ENCODE results near the gene PSG1.
"Not testable (repeated sequence)": the region's sequence is repeated elsewhere in the genome, so short reads cannot be mapped to it uniquely, and the experiment has no call there.

Gene PSG1

DNA sequence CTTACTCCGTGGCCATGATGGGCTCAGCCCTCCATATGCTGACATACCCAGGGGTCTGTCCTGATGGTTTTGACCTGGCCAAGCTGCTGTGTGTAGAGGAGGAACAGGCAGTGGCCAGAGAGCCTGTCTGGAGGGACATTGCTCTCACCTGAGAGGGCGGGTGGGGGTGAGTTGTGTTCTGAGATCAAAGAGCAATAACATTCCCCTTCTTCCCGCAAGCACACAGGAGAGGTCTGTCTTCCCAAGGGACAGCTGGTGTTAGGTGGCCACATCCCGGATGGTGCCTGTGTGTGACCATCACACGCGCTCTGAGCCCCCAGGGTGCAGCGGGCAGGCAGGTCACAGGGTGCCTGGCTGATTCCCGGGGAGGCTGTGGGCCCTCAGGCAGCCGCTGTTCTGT, 1.1 kb upstream of the PSG1 start:
- DNase-seq, result not testable (repeated sequence)

- not testable (repeated sequence) for DNase-seq
These were observed 2.9 kb downstream of the PSG1 start for GRCh38 chr19:42876596-42876995.

- DNase-seq, result not testable (repeated sequence)
These were observed 3.6 kb downstream of the PSG1 start for GRCh38 chr19:42875881-42876280.

DNA sequence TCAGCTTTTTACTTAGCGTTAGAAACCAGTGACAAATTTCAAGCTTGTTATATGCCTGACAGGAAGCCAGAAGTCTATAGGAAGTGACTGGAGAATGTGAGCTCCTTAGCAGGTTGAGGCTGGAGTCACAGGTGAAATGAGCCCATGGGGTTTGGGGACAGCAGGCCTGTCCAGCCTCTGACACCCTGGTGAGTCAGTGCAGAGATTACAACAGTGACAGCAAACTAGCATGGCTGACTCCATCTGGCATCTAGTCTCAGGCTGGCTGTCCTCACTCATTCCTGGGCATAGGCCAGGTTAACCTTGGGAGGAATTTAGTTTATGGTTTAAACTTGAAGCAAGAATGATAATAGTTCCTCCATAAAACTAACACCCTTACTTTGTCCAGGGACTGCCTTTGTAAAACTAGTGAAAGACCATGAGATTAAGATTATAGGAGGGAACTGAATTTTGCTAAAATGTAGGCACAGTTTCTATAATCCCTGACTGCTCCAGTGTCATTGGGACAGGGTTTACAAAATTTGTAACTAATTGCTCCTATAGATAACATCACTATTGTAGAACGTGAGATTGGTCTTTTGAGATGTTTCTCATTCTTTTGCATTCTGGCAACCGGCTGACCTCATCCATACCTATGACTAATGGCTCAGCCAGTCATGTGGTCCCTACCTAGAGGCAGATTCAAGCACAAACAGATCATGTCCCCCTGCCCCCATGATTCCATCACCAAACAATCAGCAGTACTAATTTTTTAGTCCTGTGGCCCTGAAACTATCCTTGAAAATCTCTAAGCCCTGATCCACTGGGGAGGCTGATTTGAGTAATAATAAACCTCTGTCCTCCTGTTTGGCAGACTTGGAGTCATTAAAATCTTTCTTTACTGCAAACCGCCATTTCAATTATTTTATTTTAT, 4.4 kb downstream of the PSG1 start:
- DNase-seq, result not testable (repeated sequence)

DNA sequence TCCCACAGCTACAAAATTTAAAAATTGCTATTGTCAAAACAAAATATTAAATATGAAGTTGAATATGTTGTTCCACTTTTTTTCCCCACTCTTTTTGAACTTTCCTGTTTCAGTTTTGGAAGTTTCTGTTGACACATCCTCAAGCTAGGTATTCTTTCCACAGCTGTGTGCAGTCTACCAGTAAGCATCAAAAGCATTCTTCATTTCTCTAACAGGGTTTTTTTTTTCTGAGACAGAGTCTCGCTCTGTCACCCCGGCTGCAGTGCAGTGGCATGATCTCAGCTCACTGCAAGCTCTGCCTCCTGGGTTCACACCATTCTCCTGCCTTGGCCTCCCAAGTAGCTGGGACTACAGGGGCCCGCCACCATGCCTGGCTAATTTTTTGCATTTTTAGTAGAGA, 5.4 kb downstream of the PSG1 start:
- not testable (repeated sequence) for DNase-seq

DNA sequence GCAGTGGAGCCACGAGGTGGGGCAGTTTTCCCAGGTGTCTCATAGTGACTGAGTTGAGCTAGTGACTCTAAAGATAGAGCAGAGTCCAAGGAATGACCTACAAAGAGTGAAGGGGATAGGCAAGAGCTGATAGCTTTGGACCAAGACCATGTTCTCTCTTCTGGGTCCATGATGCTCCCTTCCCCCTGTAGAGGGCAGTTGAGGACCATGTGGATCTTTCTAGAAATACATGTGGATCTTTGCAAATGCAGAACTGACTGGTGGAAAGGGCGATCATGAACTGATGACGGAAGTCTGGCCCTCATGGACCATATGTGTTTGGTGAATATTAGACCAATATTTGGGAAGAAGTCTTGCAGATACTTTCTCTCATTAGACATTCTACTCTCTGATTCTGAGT, 6.9 kb downstream of the PSG1 start:
- DNase-seq, result no peak

- DNase-seq, result no peak
These were observed 22.0 kb downstream of the PSG1 start for GRCh38 chr19:42857544-42857867.

DNA sequence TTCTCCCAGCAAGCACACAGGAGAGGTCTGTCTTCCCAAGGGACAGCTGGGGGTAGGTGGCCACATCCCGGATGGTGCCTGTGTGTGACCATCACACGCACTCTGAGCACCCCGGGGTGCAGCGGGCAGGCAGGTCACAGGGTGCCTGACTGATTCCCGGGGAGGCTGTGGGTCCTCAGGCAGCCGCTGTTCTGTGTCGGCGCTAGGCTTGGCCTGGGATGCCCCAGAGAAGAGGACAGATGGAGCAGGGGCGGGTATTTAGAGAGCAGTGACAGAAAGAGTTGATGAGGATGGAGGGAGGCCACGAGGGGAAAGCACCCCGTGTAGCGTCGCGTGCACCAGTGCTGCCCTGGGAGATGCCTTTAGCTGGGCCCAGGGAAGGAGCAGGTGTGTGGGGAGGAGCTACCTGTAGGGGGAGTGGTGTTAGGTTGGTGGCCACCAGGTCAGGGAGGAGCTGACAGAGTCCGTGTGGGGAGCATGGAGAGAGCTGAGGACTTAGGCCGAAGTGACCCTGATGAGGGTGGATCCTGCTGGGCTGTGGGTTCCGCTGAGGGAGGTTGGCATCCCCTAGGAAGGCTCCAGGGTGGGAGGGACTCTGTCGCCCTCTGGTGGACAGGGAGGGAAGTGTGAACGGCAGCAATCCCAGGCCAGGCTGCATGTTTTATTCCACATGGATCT, 22.5 kb downstream of the PSG1 start:
- DNase-seq, result not testable (repeated sequence)

- DNase-seq, result not testable (repeated sequence)
These were observed 24.8 kb downstream of the PSG1 start for GRCh38 chr19:42854745-42855144.

GRCh38 chr19:42853231-42853630, 26.3 kb downstream of the PSG1 start:
- DNase-seq, result peak; percentile 3

GRCh38 chr19:42852821-42853220, 26.7 kb downstream of the PSG1 start:
- not testable (repeated sequence) for DNase-seq

- DNase-seq, result not testable (repeated sequence)
These were observed 27.7 kb downstream of the PSG1 start for GRCh38 chr19:42851718-42852280.

DNA sequence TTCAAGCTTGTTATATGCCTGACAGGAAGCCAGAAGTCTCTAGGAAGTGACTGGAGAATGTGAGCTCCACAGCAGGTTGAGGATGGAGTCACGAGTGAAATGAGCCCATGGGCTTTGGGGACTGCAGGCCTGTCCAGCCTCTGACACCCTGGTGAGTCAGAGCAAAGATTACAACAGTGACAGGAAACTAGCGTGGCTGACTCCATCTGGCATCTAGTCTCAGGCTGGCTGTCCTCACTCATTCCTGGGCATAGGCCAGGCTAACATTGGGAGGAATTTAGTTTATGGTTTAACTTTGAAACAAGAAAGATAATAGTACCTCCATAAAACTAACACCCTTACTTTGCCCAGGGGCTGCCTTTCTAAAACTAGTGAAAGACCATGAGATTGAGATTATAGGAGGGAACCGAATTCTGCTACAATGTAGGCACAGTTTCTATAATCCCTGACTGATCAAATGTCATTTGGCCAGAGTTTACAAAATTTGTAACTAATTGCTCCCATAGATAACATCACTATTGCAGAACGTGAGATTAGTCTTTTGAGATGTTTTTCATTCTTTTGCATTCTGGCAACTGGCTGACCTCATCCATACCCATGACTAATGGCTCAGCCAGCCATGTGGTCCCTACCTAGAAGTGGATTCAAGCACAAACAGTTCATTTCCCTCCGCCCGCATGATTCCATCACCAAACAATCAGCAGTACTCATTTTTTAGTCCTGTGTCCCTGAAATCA, 28.4 kb downstream of the PSG1 start:
- DNase-seq, result no peak

DNA sequence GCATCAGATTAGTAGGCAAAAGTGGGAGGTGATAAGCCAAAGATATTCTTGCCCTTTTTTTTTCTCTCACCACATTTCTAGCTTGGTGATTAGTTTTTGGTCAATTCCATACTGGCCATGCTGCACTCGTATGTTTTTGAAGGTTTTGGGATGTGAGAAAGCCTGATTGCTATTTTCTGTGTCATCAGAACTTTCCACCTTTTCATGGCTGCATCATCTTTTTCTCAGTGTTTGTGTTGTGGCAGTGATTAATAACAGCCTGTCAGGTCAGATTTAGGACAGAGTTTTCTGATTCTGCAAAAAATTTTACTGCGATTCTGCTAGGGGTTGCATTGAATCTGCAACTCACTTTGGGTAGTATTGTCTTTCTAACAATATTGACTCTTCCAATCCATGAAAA, 32.9 kb downstream of the PSG1 start:
- DNase-seq, result no peak

GRCh38 chr19:42843631-42844030, 35.9 kb downstream of the PSG1 start:
- DNase-seq, result not testable (repeated sequence)

- not testable (repeated sequence) for DNase-seq
These were observed 46.6 kb downstream of the PSG1 start for GRCh38 chr19:42832746-42833442.

DNA sequence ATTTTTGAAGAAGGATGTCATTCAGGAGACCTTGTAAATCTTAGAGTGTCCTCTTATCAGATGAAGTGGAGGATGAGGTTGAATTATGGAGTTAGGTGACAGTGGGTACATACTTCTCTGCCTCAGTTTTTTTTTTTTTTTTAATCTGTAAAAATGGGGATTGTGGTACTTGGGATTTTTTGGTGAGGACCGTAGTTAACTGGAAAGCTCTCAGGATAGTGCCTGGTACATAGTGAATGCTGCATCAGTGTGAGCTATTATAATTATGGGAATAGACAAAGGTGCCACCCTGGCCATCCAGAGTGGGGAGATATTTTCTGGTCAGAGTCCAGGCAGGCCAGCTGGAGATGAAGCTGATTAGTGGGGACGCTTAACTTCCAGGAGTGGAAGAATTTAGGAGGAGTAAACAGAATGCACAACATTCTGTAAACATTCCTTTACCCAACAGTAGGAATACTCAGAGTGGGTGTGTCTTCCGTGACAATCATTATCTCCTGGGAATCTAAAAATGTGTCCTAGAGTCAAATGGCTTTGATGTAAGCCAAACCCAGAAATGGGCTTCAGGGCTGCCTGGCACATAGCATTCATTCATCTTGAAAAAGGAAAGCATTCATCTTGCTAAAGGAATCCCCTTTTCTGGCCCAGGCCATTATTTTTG, 47.4 kb downstream of the PSG1 start:
- not testable (repeated sequence) for DNase-seq

- no peak for DNase-seq
These were observed 48.1 kb downstream of the PSG1 start for GRCh38 chr19:42831221-42832019.

DNA sequence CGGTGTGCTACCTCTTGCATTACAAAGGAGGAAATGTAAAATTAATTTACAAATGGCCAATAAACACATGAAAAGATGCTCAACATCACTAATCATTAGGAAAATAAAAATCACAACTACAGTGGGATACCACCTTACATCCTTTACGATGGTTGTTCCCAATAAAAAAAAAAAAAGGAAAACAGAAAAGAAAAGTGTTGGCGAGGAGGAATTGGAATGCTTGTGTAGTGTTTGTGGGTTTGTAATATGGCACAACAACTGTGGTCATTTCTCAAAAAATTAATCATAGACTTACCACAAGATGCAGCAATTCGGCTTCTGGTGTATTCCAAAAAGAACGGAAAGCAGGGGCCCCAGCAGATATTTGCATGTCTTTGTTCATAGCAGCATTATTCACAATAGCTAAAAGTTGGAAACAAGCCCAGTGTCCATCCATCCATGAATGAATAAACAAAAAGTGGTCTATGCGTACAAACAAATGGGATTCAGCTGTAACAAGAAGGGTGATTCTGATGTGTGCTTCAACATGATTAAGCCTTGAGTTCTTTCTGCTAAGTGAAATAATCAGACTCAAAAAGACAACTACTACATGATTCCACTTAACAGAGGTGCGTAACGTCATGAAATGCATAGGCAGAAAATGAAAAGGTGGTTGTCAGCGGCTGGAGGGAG, 58.1 kb downstream of the PSG1 start:
- not testable (repeated sequence) for DNase-seq

DNA sequence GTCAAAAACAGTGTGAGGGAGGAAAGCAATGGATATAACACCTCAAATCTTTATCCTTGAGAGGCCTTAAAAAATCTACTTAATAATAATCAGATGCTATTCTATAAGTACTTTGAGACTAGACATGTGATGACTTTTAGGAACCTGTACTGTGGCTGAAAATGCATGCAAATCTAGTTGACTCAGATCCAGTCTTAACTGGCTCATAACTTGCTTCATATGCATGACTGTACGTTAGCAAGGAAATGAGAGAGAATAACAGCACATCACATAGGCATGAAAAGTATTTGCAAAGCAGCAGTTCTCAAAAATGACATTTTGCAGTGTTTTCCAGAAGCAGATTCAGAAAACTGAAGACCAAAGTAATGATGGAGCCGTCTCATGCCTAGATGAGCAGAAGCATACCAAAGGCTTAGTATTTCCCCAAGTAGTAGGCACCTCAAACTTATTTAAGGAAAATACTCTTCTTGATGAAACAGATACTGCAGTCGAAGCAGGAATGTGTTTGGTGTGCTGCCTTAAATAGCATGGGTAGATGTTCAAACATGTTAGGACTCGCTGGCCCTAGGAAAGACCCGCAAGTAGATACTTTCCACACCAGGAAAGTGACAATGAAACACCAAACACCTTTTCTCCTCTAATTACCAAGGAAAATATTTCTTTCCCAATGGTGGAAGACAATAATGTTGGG, 59.4 kb downstream of the PSG1 start:
- not testable (repeated sequence) for DNase-seq
